ENCODE data around the gene INO80C.

INO80C gene

DNA sequence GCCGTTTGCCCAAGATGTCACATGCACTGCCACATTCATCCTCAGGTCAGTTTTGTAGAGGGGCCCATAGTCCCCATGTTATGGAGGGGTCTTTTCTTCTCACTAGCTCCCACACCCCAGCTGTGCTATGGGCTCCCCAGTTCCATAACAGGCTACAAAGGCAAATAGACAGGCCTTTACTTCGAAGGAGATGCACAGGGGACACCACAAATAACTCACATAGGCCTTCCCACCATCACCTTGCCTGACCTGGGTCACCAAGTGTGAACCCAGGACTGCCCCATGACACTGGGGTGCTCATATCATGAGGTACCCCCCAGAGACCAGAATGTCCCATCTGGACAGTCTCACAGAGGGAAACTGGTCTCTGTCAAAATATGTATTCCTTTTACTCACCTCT lies 15.0 kb upstream of the INO80C start:
- H3K27ac ChIP-seq (ENCODE audit: low read length), result peak overlapping the region; percentile 71

DNA sequence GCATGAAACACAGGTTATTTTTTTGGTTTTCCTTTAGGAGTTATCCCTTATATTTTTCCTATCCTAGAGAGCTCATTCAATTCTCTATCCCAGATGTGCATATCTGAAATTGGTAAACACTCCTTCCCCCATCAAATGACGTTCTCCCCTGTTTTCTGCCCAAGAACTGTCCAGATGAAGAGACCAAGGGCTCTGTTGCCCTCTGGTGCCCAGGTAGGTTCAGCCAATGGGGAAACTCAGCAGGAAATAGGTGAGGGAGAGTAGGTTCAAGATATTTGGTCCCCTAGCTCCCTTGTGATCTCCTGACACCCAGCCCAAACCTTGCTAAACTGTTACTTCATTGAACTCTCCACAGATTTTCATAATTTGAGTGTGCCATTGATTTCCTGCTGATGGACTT lies 14.1 kb upstream of the INO80C start:
- Histone ChIP-seq H3K36me3 (ENCODE audit: control insufficient read depth in 2 of 2, insufficient read depth in 2 of 2, low read length in 2 of 2) (no peaks in the 10 kb centered on the region), H3K9me3 (ENCODE audit: control insufficient read depth in 2 of 2, low read length in 2 of 2) (no peaks in the 10 kb centered on the region), H3K27me3 (ENCODE audit: control insufficient read depth in 1 of 2, insufficient read depth in 2 of 2, low read length in 2 of 2) (no peaks in the 10 kb centered on the region), H3K4me3 (ENCODE audit: low read length in 2 of 2) (no peak overlapping the region), H3K9ac (ENCODE audit: low read length in 2 of 2) (no peak overlapping the region), H3K27ac (ENCODE audit: low read length) (no peak overlapping the region), H3K4me1 (ENCODE audit: control insufficient read depth, insufficient read depth, low read length) (peaks cover 29% of the 10 kb centered on the region)

More for the DNA sequence above, 15.0 kb upstream of the INO80C start:
- Histone ChIP-seq H3K27me3 (ENCODE audit: control insufficient read depth in 1 of 2, insufficient read depth in 2 of 2, low read length in 2 of 2) (no peaks in the 10 kb centered on the region), H3K9ac (ENCODE audit: low read length in 2 of 2) (no peak overlapping the region), H3K4me1 (ENCODE audit: control insufficient read depth, insufficient read depth, low read length) (peaks cover 29% of the 10 kb centered on the region), H3K9me3 (ENCODE audit: control insufficient read depth in 2 of 2, low read length in 2 of 2) (no peaks in the 10 kb centered on the region), H3K4me3 (ENCODE audit: low read length in 2 of 2) (no peak overlapping the region), H3K36me3 (ENCODE audit: control insufficient read depth in 2 of 2, insufficient read depth in 2 of 2, low read length in 2 of 2) (no peaks in the 10 kb centered on the region)

DNA sequence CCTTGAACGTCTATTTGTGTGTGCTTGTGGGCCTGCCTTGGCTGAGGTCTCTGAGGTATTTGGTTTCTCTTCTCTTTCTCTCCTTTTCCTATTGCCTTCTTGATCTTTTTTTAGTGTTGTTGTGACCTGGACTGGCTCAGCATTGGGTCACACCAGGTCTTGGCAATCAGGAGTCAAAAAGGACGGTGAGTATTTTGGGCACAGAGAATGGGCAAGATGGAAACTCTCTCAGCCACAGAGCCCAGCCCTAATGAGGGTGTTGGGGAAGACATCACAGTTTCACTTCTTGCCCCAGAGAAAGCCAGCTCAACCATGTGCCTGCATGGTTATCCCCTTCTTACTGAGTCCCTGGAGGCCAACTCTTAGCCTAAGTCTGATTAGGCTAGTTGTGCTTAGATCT lies 13.7 kb upstream of the INO80C start:
- Histone ChIP-seq H3K9me3 (ENCODE audit: control insufficient read depth in 2 of 2, low read length in 2 of 2) (no peaks in the 10 kb centered on the region), H3K27me3 (ENCODE audit: control insufficient read depth in 1 of 2, insufficient read depth in 2 of 2, low read length in 2 of 2) (no peaks in the 10 kb centered on the region), H3K4me1 (ENCODE audit: control insufficient read depth, insufficient read depth, low read length) (peaks cover 29% of the 10 kb centered on the region), H3K4me3 (ENCODE audit: low read length in 2 of 2) (no peak overlapping the region), H3K27ac (ENCODE audit: low read length) (peak overlapping the region; percentile 24), H3K36me3 (ENCODE audit: control insufficient read depth in 2 of 2, insufficient read depth in 2 of 2, low read length in 2 of 2) (no peaks in the 10 kb centered on the region), H3K9ac (ENCODE audit: low read length in 2 of 2) (no peak overlapping the region)

DNA sequence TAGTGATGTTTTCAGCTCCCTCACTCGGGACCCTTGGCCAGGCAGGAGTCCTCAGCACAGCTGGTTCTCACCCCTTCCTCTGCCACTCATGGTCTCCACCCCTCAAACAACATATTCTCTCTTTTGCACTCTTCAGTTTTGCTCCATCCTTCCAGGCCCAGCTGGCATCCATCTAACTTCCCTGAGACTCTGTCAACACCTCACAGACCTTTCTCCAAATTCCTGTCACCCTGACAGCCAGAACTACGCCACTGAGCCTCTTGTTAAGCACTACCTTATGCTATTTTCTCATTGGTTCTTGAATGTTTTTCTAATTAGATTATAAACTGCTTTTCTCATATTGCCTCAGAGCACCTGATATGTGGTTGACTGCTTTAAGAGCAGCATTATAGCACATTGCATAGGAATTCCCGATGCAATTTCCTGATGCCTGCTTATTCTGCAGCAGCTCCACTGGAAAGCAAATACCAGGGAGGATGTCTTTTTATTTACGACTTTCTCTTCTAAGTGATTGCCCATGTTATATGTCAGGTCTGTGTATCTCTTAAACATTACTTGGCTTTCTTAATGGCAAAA lies 12.4 kb upstream of the INO80C start:
- H3K9me3 ChIP-seq (ENCODE audit: control insufficient read depth in 2 of 2, low read length in 2 of 2), result no peaks in the 10 kb centered on the region
- H3K36me3 ChIP-seq (ENCODE audit: control insufficient read depth in 2 of 2, insufficient read depth in 2 of 2, low read length in 2 of 2), result no peaks in the 10 kb centered on the region
- no peak overlapping the region for H3K4me3 ChIP-seq (ENCODE audit: low read length in 2 of 2)
- no peak overlapping the region for H3K27ac ChIP-seq (ENCODE audit: low read length)
- H3K9ac ChIP-seq (ENCODE audit: low read length in 2 of 2), result no peak overlapping the region
- H3K27me3 ChIP-seq (ENCODE audit: control insufficient read depth in 1 of 2, insufficient read depth in 2 of 2, low read length in 2 of 2), result no peaks in the 10 kb centered on the region
- H3K4me1 ChIP-seq (ENCODE audit: control insufficient read depth, insufficient read depth, low read length), result peaks cover 25% of the 10 kb centered on the region

DNA sequence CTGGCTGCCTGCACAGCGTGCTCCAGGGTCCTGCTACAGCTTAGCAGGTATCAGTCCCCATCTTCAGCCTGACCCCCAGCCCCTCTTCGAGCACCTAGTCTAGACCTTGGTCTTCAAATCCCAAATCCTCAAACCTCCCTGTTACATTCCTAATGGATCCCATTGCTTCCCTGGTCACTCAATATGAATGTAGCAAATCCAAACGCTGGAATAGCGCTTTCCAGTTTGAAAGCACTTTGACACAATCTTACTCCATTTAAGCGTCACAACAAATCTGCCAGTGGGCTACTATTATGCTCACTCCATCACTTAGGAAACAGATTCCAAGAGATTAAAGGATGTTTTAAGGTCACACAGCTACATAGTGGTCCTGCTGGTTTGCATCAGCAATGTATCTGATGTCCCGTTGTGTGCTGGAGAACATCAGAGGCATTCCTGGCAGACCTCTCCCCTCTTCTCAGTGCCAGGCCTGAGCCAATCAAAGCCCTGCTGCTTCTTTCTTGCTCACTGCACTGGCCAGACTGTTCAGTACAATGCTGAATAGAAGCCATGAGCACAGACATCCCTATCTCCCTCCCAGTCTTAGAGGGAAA lies 11.1 kb upstream of the INO80C start:
- Histone ChIP-seq H3K4me3 (ENCODE audit: low read length in 2 of 2) (no peak overlapping the region), H3K27ac (ENCODE audit: low read length) (no peak overlapping the region), H3K36me3 (ENCODE audit: control insufficient read depth in 2 of 2, insufficient read depth in 2 of 2, low read length in 2 of 2) (no peaks in the 10 kb centered on the region)

DNA sequence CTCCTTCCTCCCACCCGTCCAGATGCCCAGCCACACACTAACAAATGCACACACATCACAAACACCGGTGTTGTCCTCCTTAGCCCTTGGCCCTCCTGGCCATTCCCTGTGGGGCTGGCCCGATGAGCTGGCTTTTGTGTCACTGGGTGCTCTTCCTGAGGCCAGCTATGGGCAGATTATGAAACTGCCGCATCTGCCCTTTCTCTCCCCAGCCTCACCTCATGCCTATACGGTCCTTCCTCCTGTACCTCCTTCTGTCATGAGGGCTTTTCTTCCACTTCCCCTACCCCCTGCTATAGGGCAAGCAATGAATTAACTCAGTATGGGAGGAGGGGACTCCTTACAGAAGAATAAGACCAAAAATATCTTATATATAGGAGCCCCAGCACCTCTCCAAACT lies 10.3 kb upstream of the INO80C start:
- Histone ChIP-seq H3K9ac (ENCODE audit: low read length in 2 of 2) (no peak overlapping the region), H3K9me3 (ENCODE audit: control insufficient read depth in 2 of 2, low read length in 2 of 2) (no peaks in the 10 kb centered on the region), H3K4me3 (ENCODE audit: low read length in 2 of 2) (no peak overlapping the region), H3K36me3 (ENCODE audit: control insufficient read depth in 2 of 2, insufficient read depth in 2 of 2, low read length in 2 of 2) (no peaks in the 10 kb centered on the region), H3K27me3 (ENCODE audit: control insufficient read depth in 1 of 2, insufficient read depth in 2 of 2, low read length in 2 of 2) (no peaks in the 10 kb centered on the region), H3K4me1 (ENCODE audit: control insufficient read depth, insufficient read depth, low read length) (peaks cover 13% of the 10 kb centered on the region), H3K27ac (ENCODE audit: low read length) (no peak overlapping the region)

More for the DNA sequence above, 11.1 kb upstream of the INO80C start:
- Histone ChIP-seq H3K27me3 (ENCODE audit: control insufficient read depth in 1 of 2, insufficient read depth in 2 of 2, low read length in 2 of 2) (no peaks in the 10 kb centered on the region), H3K9me3 (ENCODE audit: control insufficient read depth in 2 of 2, low read length in 2 of 2) (no peaks in the 10 kb centered on the region), H3K4me1 (ENCODE audit: control insufficient read depth, insufficient read depth, low read length) (peaks cover 16% of the 10 kb centered on the region), H3K9ac (ENCODE audit: low read length in 2 of 2) (no peak overlapping the region)

DNA sequence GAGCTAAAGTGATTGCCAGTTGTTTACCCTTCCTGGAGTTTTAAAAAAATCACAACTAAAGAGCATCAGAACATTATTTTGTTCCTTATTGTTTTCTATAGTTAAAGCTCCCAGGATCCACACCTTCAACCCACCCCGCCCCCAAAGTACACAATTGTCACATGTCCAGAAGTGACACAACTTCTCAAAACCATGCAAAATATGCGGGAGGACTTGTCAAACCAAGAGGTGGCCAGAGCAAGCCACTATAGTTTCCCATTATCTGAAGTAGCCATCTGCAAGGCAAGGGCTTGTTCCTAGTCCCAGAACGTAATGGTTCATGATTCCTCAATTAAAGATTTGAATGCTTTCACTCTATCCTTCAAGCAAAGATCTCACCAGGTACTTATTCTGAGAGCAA lies 9.9 kb upstream of the INO80C start:
- Histone ChIP-seq H3K36me3 (ENCODE audit: control insufficient read depth in 2 of 2, insufficient read depth in 2 of 2, low read length in 2 of 2) (no peaks in the 10 kb centered on the region), H3K27ac (ENCODE audit: low read length) (no peak overlapping the region), H3K9me3 (ENCODE audit: control insufficient read depth in 2 of 2, low read length in 2 of 2) (no peaks in the 10 kb centered on the region), H3K4me3 (ENCODE audit: low read length in 2 of 2) (no peak overlapping the region), H3K9ac (ENCODE audit: low read length in 2 of 2) (no peak overlapping the region), H3K4me1 (ENCODE audit: control insufficient read depth, insufficient read depth, low read length) (peaks cover 13% of the 10 kb centered on the region), H3K27me3 (ENCODE audit: control insufficient read depth in 1 of 2, insufficient read depth in 2 of 2, low read length in 2 of 2) (no peaks in the 10 kb centered on the region)

DNA sequence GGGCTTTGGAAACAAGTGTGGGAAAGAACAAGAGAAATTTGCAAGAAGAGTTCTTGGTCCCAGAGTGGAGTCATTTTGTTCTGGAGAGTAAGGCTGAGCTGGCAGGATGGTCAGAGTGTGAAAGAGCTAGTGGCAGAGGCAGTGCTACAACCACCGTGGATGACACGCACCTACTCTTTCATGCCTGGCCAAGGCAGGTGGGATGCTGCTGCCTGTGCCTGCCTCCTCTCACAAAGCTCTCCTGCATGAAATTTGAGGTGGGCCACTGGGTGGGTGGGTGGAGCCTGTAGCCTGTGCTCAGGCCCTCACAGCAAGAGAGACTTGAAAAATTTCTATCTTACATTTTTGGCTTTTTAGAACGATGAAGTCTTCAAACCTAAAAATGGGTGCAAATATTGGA lies 9.4 kb upstream of the INO80C start:
- no peak overlapping the region for H3K27ac ChIP-seq (ENCODE audit: low read length)

DNA sequence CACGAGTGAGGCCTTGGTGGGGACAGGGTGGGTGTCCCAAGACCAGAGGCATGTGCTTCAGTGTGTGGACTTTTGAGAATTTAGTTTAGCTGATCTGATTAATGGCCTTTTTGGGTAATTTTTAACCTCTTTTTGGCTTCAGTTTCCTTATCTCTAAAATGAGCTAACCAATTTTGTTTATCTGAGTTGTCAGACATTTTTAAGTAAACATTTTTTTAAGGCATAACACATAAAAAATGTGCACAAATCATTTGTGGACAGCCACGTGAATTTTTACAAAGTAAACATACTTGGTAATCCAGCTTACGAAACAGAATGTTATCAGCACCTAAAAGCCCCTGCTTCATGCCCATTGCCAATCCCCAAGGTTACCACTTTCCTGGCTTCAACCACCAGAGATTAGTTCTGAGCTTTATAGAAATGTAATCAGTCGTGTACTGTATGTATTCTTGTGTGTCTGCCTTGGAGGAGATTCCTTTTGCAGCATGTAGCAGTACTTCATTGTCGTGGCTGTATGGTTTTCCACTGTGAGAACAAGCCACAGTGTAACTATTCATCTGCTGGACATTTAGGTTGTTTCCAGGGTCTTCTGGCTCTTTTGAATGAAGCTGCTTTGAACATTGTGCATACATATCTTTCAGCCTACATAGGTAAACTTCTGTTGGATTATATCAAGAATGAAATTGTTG lies 8.4 kb upstream of the INO80C start:
- Histone ChIP-seq H3K4me1 (ENCODE audit: control insufficient read depth, insufficient read depth, low read length) (peaks cover 14% of the 10 kb centered on the region), H3K27ac (ENCODE audit: low read length) (no peak overlapping the region), H3K9me3 (ENCODE audit: control insufficient read depth in 2 of 2, low read length in 2 of 2) (no peaks in the 10 kb centered on the region)

More for the DNA sequence above, 9.4 kb upstream of the INO80C start:
- Histone ChIP-seq H3K27me3 (ENCODE audit: control insufficient read depth in 1 of 2, insufficient read depth in 2 of 2, low read length in 2 of 2) (no peaks in the 10 kb centered on the region), H3K4me3 (ENCODE audit: low read length in 2 of 2) (no peak overlapping the region), H3K9me3 (ENCODE audit: control insufficient read depth in 2 of 2, low read length in 2 of 2) (no peaks in the 10 kb centered on the region), H3K36me3 (ENCODE audit: control insufficient read depth in 2 of 2, insufficient read depth in 2 of 2, low read length in 2 of 2) (no peaks in the 10 kb centered on the region), H3K9ac (ENCODE audit: low read length in 2 of 2) (no peak overlapping the region), H3K4me1 (ENCODE audit: control insufficient read depth, insufficient read depth, low read length) (peaks cover 14% of the 10 kb centered on the region)

DNA sequence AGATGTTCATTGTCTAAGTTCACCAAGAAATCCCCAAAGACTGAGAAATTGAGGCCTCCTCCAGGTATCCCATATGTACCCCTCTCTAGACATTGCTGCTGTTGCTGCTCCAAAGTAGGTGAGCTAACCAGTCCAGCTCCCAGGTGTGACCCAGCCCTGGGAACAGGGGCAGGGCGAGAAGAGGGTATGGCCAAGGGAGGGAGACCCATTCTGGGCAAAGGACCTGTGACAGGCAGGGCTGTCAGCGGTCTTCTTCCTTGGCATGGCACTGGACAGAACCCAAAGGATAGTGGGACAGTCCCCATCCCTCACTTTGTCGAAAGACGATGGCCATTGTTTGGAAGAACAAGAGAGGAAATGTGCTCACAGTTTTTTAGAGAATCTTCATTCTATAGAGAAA lies 7.2 kb upstream of the INO80C start:
- no peaks in the 10 kb centered on the region for H3K27me3 ChIP-seq (ENCODE audit: control insufficient read depth in 1 of 2, insufficient read depth in 2 of 2, low read length in 2 of 2)
- peaks cover 14% of the 10 kb centered on the region for H3K4me1 ChIP-seq (ENCODE audit: control insufficient read depth, insufficient read depth, low read length)
- H3K9me3 ChIP-seq (ENCODE audit: control insufficient read depth in 2 of 2, low read length in 2 of 2), result no peaks in the 10 kb centered on the region
- H3K27ac ChIP-seq (ENCODE audit: low read length), result no peak overlapping the region
- no peaks in the 10 kb centered on the region for H3K36me3 ChIP-seq (ENCODE audit: control insufficient read depth in 2 of 2, insufficient read depth in 2 of 2, low read length in 2 of 2)
- H3K4me3 ChIP-seq (ENCODE audit: low read length in 2 of 2), result no peak overlapping the region
- H3K9ac ChIP-seq (ENCODE audit: low read length in 2 of 2), result no peak overlapping the region

More for the DNA sequence above, 8.4 kb upstream of the INO80C start:
- H3K27me3 ChIP-seq (ENCODE audit: control insufficient read depth in 1 of 2, insufficient read depth in 2 of 2, low read length in 2 of 2), result no peaks in the 10 kb centered on the region
- no peaks in the 10 kb centered on the region for H3K36me3 ChIP-seq (ENCODE audit: control insufficient read depth in 2 of 2, insufficient read depth in 2 of 2, low read length in 2 of 2)
- no peak overlapping the region for H3K4me3 ChIP-seq (ENCODE audit: low read length in 2 of 2)
- no peak overlapping the region for H3K9ac ChIP-seq (ENCODE audit: low read length in 2 of 2)

DNA sequence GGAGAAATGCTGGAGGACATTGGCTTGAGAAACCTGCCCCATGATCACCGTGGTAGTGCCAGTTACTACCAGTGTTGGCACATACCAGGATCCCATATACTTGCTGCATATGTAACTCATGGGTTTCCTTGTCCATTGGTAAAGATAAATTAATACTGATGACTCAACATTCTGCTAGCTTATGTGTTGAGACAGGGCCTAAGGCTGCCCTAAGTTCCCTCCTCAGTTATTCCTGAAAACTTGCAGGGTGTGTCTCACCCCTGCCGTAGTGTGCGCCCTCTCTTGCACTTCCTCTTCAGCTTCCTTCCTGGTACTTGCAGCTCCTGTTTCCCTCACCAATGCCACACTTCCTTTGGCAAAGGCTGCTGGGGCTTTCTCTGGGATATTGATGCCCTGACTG lies 4.3 kb upstream of the INO80C start:
- H3K9ac ChIP-seq (ENCODE audit: low read length in 2 of 2), result no peak overlapping the region
- H3K27ac ChIP-seq (ENCODE audit: low read length), result no peak overlapping the region
- no peak overlapping the region for H3K4me3 ChIP-seq (ENCODE audit: low read length in 2 of 2)
- no peaks in the 10 kb centered on the region for H3K36me3 ChIP-seq (ENCODE audit: control insufficient read depth in 2 of 2, insufficient read depth in 2 of 2, low read length in 2 of 2)
- H3K27me3 ChIP-seq (ENCODE audit: control insufficient read depth in 1 of 2, insufficient read depth in 2 of 2, low read length in 2 of 2), result no peaks in the 10 kb centered on the region
- no peaks in the 10 kb centered on the region for H3K9me3 ChIP-seq (ENCODE audit: control insufficient read depth in 2 of 2, low read length in 2 of 2)
- peaks cover 18% of the 10 kb centered on the region for H3K4me1 ChIP-seq (ENCODE audit: control insufficient read depth, insufficient read depth, low read length)

All from stomach smooth muscle (tissue), 2 donors.